Body of pancreas (tissue), 4 donors: ENCODE results near the gene FCAMR. TPM values are rescaled to one million over a fixed set of nuclear protein-coding genes. Genes with fewer than 3 reads are reported as not detected.
A peak's percentile ranks its signal among the peaks of the same experiment; 100 is the strongest.

Experiments used
- ATAC-seq: fragments of 150-250 bp; one replicate; pipeline ENCODE4 v1.9.1; 2016
- DNase-seq, 4 donors: peaks; one replicate each; pipeline ENCODE4 v3.0.0-alpha.2; 2019
- H3K27ac ChIP-seq, 4 donors: fragments of 200-600 bp; sonication (generic); 1 replicate in 3 of 4; 2 replicates in 1 of 4; pipeline versions ENCODE4 v1.5.1 to v1.6.1; 2016 to 2019; ENCODE audit warnings: mild to moderate bottlenecking in 1 of 4, mixed read lengths in 1 of 4, moderate library complexity in 1 of 4
- H3K27me3 ChIP-seq, 2 donors: fragments of 200-600 bp; sonication (generic); one replicate each; pipeline ENCODE4 v1.6.0; 2016; ENCODE audit warnings: mild to moderate bottlenecking in 1 of 2
- H3K36me3 ChIP-seq, 2 donors: fragments of 200-600 bp; sonication (generic); replicated peaks in 1 of 2; 2 replicates each; pipeline ENCODE4 v1.5.1; 2016; ENCODE audit warnings: low read depth in 2 of 2; ENCODE audit not compliant: insufficient read depth in 1 of 2
- H3K4me1 ChIP-seq: fragments of 200-600 bp; sonication (generic); one replicate; pipeline ENCODE4 v1.6.0; 2016
- H3K4me3 ChIP-seq, 2 donors: fragments of 200-600 bp; sonication (generic); 1 replicate in 1 of 2; 2 replicates in 1 of 2; pipeline ENCODE4 v1.5.1; 2016 to 2019
- H3K9me3 ChIP-seq, 3 donors: fragments of 200-600 bp; sonication (generic); 1 replicate in 2 of 3; 2 replicates in 1 of 3; pipeline ENCODE4 v1.5.1; 2016
- POLR2A ChIP-seq, 3 donors: fragments of 450-650 bp; IDR thresholded peaks; one replicate each; pipeline ENCODE4 v1.6.1; 2016; ENCODE audit warnings: antibody characterized with exemption in 3 of 3, mild to moderate bottlenecking in 2 of 3
- WGBS, 2 donors: methylation state at CpG; one replicate each; pipeline ENCODE4 v1.1.5; 2017; 5-methylcytosine and 5-hydroxymethylcytosine counted together
- intact Hi-C: fragments of 100-400 bp; cut with DNase I; formaldehyde crosslinking; loops from one replicate; pipeline ENCODE4 v1.15.1; 2023
- total RNA-seq, 2 donors: library from RNA; depleted of rRNA; stranded (reverse); fragments of >200 nt; gene quantifications; one replicate each; pipeline ENCODE4 v1.1.0, GENCODE V29; 2016
- TF ChIP-seq, protein P1 (sequence below), 7 experiments: fragments of 450-650 bp in 4 of 7; fragments of 200-600 bp in 3 of 7; sonication (generic) in 3 of 7; IDR thresholded peaks; one replicate each; pipeline ENCODE4 v1.5.1; 2016 to 2019; ENCODE audit warnings: antibody characterized with exemption in 7 of 7

The FCAMR gene
- total RNA-seq, 2 donors from 2014 or later: not detected

DNA sequence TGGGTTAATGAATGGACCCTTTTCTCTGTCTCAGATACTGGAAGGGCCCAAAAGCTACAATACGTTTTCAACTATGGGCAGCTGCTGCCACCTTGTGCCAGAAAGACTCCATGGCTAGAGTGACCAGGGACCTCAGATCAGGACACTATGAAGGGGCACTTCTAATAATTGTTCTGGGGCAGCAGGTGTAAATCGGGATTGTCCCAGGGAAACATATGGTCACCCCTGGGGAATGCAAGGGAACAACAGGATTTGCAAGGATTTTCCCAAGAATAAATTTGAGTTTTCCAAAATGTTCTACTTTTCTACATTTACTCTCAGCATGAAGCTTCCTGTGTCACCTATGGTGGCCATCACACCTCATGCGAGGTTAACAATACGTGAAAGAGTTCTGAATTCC is 12.0 kb upstream of the FCAMR start:
- DNase-seq (peak; percentile 64 to 76 (median 72)), ATAC-seq (peak; percentile 85)
- Histone ChIP-seq H3K4me3 (no peak overlapping the region), H3K9me3 (no peaks in the 10 kb centered on the region), H3K27ac (no peak overlapping the region), H3K4me1 (no peaks in the 10 kb centered on the region), H3K36me3 (no peaks in the 10 kb centered on the region), H3K27me3 (no peaks in the 10 kb centered on the region)
- TF ChIP-seq POLR2A (IDR thresholded peaks at IDR 0.05): no peak
- TF ChIP-seq, protein P1, sequence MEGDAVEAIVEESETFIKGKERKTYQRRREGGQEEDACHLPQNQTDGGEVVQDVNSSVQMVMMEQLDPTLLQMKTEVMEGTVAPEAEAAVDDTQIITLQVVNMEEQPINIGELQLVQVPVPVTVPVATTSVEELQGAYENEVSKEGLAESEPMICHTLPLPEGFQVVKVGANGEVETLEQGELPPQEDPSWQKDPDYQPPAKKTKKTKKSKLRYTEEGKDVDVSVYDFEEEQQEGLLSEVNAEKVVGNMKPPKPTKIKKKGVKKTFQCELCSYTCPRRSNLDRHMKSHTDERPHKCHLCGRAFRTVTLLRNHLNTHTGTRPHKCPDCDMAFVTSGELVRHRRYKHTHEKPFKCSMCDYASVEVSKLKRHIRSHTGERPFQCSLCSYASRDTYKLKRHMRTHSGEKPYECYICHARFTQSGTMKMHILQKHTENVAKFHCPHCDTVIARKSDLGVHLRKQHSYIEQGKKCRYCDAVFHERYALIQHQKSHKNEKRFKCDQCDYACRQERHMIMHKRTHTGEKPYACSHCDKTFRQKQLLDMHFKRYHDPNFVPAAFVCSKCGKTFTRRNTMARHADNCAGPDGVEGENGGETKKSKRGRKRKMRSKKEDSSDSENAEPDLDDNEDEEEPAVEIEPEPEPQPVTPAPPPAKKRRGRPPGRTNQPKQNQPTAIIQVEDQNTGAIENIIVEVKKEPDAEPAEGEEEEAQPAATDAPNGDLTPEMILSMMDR (IDR thresholded peaks at IDR 0.05): peak; percentile 45 to 81 (median 73)
- 14% methylated on average over 4 of the region's 4 CpGs for WGBS, 2 donors
- intact Hi-C loops: no loop called here

DNA sequence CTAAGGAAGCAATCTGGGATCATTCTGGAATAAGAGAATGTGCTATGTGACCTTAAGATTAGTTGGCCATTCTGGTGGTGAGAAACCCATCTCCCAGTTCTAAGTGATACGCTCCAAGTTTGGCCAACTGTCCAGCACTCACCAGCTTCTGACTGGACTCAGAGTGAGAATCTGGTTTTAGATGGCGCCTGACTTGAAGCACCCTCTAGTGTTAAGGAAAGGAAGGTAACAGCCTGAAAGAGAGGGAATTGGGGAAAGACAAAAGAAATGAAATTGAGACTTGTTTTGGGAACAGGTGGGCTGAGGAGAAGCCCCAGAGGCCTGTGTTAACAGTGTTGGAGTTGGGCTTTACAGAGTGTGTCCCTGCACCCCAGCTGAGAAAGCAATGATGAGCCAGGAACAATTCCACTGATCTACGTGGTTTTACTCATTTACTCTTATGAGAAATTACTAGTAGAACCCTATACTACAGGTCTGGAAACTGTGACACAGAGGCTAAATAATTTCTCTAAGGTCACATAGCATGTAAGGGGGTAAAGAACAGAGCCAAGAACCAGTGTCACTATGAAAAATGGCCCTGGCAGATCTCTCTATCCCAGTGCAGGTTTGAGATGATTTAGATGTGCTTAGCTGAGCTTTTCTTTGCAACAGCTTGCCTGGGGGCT is 9.3 kb upstream of the FCAMR start:
- no peak overlapping the region for H3K4me3 ChIP-seq
- H3K4me1 ChIP-seq: no peaks in the 10 kb centered on the region
- intact Hi-C loops: no loop called here
- DNase-seq (peak in 2 of 4 donors; percentile 13 to 28), ATAC-seq (peak; percentile 66)
- H3K27ac ChIP-seq: no peak overlapping the region
- no peaks in the 10 kb centered on the region for H3K27me3 ChIP-seq
- no peak for TF ChIP-seq POLR2A (IDR thresholded peaks at IDR 0.05)
- TF ChIP-seq, protein P1 (IDR thresholded peaks at IDR 0.05): peak in 6 of 7 experiments; percentile 25 to 76 (median 56)
- 66 to 74% methylated on average over 3 of the region's 3 CpGs for WGBS, 2 donors
- no peaks in the 10 kb centered on the region for H3K36me3 ChIP-seq
- no peaks in the 10 kb centered on the region for H3K9me3 ChIP-seq

DNA sequence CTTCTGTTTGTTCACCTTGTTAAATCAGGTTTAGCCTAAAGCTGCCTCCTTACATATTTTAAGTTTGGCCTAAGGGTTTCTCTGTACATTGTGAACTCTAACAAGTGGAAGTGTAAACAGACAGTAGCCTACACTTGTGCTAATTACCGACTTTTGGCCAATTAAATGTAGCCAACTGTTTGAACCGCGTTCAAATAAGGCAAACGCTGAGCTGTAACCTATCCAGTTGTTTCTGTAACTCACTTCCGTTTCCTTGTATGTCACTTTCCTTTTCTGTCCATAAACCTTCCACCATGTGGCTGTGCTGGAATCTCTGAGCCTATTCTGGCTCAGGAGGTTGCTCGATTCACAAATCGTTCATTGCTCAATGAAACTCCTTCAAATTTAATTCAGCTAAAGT is 8.0 kb upstream of the FCAMR start:
- intact Hi-C loops: no loop called here
- 77 to 79% methylated on average over 7 of the region's 7 CpGs for WGBS, 2 donors
- no peak for ATAC-seq
- TF ChIP-seq, protein P1 (IDR thresholded peaks at IDR 0.05): no peak
- TF ChIP-seq POLR2A (IDR thresholded peaks at IDR 0.05): no peak
- Histone ChIP-seq H3K4me3 (no peak overlapping the region), H3K27me3 (no peaks in the 10 kb centered on the region), H3K36me3 (no peaks in the 10 kb centered on the region), H3K9me3 (no peaks in the 10 kb centered on the region), H3K27ac (no peak overlapping the region), H3K4me1 (no peaks in the 10 kb centered on the region)
- DNase-seq: no peak

DNA sequence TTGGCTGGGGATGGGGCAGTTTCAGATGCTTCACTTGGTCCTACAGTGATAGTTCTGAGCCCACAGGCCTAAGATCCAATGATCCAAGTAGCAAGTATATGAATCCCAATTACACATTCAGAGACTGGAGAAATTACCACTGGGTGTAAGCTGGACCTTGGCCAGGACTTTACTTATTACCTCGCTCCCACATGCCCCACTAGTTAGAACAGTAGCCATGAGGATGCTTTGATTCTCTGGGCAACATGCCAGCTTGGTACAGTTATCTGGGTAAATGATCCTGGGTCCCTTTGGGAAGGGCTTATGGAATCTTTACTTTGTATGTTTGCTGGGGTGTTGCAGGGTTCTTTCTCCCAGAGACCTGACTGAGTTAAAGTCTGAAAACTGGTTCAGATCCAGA is 5.0 kb upstream of the FCAMR start:
- no peaks in the 10 kb centered on the region for H3K27me3 ChIP-seq
- intact Hi-C loops: no loop called here
- no peak for DNase-seq
- no peak overlapping the region for H3K27ac ChIP-seq
- no peak overlapping the region for H3K4me3 ChIP-seq
- H3K4me1 ChIP-seq: no peaks in the 10 kb centered on the region
- WGBS, 2 donors: 88 to 91% methylated on average over 1 of the region's 1 CpG
- TF ChIP-seq, protein P1 (IDR thresholded peaks at IDR 0.05): no peak
- TF ChIP-seq POLR2A (IDR thresholded peaks at IDR 0.05): no peak
- no peak for ATAC-seq
- no peaks in the 10 kb centered on the region for H3K9me3 ChIP-seq
- no peaks in the 10 kb centered on the region for H3K36me3 ChIP-seq

DNA sequence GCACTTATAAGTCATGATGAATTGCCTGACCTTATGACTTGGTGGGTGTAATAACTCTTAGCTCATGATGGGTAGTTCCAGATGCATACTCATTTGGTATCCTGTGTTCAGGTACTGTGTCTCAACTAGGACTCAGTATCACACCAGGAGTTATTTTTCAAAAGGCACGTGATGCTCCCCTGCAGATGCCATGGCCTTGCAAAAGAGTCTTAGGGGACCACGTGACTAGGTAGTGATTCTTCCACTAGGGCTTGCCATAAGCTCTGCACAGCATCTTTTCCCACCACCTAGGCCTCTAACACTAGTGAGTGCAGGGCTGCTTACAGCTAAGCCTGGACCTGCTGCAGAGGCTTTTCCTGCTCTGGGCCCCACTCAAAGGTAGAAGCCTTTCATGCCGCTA is 3.9 kb upstream of the FCAMR start:
- WGBS, 2 donors: 93 to 94% methylated on average over 3 of the region's 3 CpGs

More for the DNA sequence above, 3.9 kb upstream of the FCAMR start:
- Histone ChIP-seq H3K4me1 (peaks cover 6% of the 10 kb centered on the region), H3K27me3 (no peaks in the 10 kb centered on the region), H3K9me3 (no peaks in the 10 kb centered on the region), H3K4me3 (no peak overlapping the region), H3K27ac (no peak overlapping the region), H3K36me3 (no peaks in the 10 kb centered on the region)
- no peak for DNase-seq
- TF ChIP-seq, protein P1 (IDR thresholded peaks at IDR 0.05): no peak
- TF ChIP-seq POLR2A (IDR thresholded peaks at IDR 0.05): no peak
- no peak for ATAC-seq
- intact Hi-C loops: loop anchor here (5.0 kb wide), 1 partner anchor 52 kb away; the partner anchor contains the start of gene FCMR
